DMS153 (cell line): ENCODE measurements around the gene RILPL1.
"Not testable (repeated sequence)": the region's sequence is repeated elsewhere in the genome, so short reads cannot be mapped to it uniquely, and the experiment has no call there.

Experiments
- DNase-seq: peaks from one replicate; lab custom pipeline; 2025; lab: John Stamatoyannopoulos, UW

Gene RILPL1

DNA sequence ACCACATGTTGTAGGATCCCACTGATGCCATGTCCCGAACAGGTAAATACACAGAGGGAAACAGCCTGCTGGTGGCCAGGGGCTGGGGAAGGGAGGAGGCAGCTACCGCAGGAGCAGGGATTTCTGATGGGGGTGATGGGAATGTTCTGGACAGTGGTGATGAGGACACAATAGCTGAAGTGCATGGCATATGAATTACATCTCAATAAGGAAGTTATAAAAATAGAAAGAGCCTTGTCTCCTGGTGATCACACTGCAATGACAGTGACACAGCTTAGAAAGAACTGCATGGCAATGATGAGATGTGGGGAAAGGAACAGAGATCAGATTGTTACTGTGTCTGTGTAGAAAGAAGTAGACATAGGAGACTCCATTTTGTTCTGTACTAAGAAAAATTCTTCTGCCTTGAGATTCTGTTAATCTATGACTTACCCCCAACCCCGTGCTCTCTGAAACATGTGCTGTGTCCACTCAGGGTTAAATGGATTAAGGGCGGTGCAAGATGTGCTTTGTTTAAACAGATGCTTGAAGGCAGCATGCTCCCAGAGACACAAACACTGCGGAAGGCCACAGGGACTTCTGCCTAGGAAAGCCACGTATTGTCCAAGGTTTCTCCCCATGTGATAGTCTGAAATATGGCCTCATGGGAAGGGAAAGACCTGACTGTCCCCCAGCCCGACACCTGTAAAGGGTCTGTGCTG lies 41.0 kb downstream of the RILPL1 start:
- not testable (repeated sequence) for DNase-seq

DNA sequence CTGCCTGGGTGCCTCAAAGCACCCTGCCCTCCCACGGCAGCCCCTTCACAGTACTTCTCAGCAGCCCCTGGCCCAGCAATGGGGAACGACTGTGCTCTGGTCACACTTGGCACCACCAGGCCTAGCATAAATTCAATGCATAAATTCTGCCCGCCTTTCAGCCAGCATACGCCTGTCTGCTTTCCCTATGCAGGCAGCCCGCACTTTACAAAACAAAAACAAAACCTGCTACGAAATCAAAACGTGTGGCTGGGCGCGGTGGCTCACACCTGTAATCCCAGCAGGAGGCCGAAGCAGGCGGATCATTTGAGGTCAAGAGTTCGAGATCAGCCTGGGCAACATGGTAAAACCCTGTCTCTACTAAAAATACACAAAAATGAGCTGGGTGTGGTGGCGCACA lies 42.0 kb downstream of the RILPL1 start:
- no peak for DNase-seq

DNA sequence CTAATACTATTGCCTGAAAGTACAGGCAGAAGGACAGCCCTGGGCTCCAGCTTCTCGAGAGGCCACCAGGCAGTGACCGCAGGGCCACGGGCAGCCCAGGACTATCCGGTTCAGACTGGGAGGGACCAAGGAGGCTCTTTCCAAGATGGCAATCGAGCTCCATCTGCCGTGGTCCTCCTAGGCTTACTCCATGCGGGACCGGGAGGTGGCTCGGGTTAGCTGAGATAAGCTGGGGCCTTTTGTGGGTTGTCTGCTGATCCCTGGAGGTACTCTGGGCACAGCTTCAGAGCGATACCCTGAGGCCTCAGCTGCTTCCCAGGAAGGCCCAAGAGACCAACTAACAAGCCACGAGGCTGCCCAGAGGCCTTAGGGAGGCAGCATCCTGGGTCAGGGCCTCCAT lies 42.5 kb downstream of the RILPL1 start:
- DNase-seq = no peak

- DNase-seq = no peak
Measured at GRCh38 chr12:123490089-123490488, 43.4 kb downstream of the RILPL1 start.

DNA sequence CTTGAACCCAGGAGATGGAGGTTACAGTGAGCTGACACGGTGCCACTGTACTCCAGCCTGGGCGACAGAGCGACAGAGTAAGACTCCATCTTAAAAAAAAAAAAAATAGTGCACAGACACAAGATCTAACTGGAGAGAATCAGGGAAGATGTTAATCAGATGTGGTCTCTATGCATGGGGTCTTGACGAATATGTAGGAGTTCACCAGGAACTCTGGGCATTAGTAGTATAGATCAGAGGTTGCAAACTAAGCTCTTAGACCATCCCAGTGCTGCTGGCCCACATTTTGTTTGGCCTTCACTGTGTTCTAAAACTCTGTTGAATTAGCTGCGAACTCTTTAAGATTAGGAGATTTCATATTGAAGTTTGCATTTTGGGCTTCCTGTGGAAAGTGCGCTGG lies 43.9 kb downstream of the RILPL1 start:
- DNase-seq = no peak

- no peak for DNase-seq
Measured at GRCh38 chr12:123488539-123489230, 44.8 kb downstream of the RILPL1 start.

- DNase-seq = no peak
Measured at GRCh38 chr12:123487428-123487827, 46.1 kb downstream of the RILPL1 start.

DNA sequence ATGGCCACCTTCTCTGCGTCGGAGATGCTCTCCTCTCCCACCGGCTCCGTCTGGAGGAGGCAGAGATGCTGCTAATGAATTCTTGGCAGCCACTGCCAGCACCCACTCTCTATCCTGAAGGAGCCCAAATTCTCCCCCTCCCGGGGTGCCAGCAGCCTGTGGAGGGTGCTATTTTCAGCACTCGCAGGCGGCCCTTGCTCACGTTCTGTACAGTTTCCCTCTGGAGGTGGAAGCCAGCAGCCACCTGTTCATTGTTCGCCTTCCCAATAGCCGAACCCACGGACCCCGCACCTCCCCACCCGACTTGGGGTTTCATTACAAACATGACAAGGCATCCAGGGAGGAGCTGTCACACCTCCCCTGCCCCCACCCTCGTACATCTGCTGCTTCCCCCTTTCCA lies 47.8 kb downstream of the RILPL1 start:
- DNase-seq = no peak

DNA sequence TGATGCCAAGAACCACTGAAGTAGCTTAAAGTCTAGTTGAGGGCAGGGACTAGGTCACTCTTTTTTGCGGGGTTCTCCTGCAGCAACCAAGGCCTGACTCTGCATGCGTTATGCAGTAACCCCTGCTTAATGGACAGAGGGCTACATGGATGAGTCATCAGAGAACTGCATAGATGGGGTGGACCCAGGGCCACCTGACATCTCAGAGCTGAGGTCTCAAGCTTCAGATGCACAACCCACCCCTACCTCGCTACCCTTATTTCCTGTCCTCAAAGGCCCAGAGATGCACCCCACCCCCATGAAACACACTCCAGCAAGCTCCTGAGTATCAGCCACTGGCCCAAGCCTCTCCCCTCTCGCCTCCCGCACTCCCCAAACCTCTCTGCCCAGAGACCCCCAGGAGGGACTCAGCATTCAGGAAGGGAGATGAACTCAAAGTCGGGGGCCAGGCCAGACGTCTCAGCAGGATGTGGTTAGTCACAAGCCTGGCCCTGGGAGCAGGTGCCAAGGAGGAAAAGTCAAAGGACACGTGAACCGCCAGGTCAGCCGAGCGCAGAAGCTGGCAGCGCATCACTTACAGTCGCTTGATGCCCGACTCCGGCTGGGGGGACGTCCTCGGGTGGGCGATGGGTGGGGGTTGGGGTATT lies 49.8 kb downstream of the RILPL1 start:
- DNase-seq = no peak

- no peak for DNase-seq
Measured at GRCh38 chr12:123482876-123483275, 50.6 kb downstream of the RILPL1 start.

DNA sequence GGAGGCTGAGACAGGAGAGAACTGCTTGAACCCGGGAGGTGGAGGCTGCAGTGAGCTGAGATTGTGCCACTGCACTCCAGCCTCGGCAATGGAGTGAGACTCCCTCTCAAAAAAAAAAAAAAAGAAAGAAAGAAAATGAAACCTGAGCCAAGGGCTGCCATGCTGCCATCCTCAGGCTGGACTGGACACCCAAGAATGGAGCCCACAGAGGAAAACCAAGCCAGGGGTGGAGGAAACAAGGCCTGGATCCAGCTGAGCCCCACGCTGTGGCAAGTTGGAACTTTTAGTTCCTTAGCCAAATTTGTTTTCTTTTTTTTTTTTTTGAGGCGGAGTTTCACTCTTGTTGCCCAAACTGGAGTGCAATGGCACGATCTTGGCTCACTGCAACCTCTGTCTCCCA lies 52.3 kb downstream of the RILPL1 start:
- not testable (repeated sequence) for DNase-seq

- no peak for DNase-seq
Measured at GRCh38 chr12:123479442-123480180, 53.9 kb downstream of the RILPL1 start.

- no peak for DNase-seq
Measured at GRCh38 chr12:123478762-123479161, 54.8 kb downstream of the RILPL1 start.

- no peak for DNase-seq
Measured at GRCh38 chr12:123478069-123478468, 55.5 kb downstream of the RILPL1 start.

DNA sequence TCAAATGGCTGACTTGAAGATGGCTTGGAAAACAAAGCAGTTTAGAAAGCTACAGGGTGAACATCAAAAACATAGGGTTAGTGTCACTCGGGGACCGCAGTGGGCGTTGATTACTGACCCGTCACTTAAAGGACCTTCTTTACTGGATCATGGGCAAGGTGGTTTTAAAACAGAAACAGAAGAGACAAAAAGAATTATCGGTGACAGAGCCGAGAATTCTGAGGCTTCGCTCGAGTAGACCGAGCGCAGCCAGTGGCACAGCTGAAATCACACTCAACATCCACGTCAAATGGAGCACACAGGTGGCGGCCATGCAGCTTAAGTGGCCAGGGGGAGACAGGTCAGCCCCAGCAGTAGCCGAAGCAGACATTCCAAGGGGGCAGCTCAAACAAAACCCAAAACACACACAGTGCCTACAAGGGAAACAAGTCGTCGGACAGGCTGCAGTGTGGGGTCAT lies 58.2 kb downstream of the RILPL1 start:
- no peak for DNase-seq

- no peak for DNase-seq
Measured at GRCh38 chr12:123474485-123475245, 58.9 kb downstream of the RILPL1 start.

DNA sequence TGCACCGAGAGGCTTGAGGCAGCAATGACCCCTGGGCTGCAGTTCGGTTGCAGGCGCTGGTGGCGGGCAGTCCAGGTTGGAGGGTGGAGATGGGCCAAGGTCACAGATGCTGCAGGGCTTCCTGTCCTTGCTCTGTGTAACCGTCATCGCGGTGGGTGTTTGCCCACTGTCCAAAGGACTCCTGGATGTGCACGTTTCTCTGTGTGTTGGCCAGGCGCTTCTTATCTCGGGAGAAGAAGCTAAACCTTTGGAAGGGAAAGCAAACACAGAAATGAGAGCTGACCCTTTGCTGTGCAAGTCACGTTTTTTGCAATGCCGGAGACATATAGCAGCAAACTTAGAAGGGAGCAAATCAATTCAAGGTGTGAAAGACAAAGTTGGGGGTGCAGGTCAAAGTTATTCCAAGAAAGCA lies 61.1 kb downstream of the RILPL1 start:
- DNase-seq = no peak

- DNase-seq = no peak
Measured at GRCh38 chr12:123471374-123472068, 62.0 kb downstream of the RILPL1 start.

GRCh38 chr12:123469978-123470377 lies 63.5 kb downstream of the RILPL1 start:
- DNase-seq = no peak

DNA sequence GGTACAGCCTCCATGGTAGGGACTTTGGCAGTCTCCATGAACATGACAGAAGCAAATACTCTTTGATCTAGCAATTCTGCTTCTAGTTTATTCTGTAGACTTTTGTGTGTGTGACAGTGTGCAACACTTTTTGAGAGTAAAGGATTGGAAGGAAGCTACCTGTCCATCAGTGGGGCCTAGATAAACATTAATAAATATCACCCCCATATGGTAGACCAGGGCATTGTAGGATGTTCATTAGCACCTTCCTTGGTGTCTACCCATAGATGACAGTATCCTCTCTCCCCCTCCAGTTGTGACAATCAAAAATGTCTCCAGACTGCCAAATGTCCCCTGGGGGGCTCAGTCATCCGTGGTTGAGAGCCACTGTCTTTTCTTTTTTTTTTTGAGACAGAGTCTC lies 64.7 kb downstream of the RILPL1 start:
- DNase-seq = no peak

- DNase-seq = no peak
Measured at GRCh38 chr12:123465084-123465483, 68.4 kb downstream of the RILPL1 start.
